GM21360 (cell line): ENCODE results near the gene NTNG2.

Source experiments
- ATAC-seq: cut with Tn5 transposase; IDR thresholded peaks from one replicate; pipeline ENCODE4 v1.9.1; 2021; ENCODE audit warnings: mild to moderate bottlenecking, moderate library complexity; ENCODE audit not compliant: unreplicated experiment

NTNG2 gene

GRCh38 chr9:132200706-132201105, 38.8 kb downstream of the NTNG2 start:
- ATAC-seq = no peak

GRCh38 chr9:132201139-132201538, 39.3 kb downstream of the NTNG2 start:
- ATAC-seq = no peak

DNA sequence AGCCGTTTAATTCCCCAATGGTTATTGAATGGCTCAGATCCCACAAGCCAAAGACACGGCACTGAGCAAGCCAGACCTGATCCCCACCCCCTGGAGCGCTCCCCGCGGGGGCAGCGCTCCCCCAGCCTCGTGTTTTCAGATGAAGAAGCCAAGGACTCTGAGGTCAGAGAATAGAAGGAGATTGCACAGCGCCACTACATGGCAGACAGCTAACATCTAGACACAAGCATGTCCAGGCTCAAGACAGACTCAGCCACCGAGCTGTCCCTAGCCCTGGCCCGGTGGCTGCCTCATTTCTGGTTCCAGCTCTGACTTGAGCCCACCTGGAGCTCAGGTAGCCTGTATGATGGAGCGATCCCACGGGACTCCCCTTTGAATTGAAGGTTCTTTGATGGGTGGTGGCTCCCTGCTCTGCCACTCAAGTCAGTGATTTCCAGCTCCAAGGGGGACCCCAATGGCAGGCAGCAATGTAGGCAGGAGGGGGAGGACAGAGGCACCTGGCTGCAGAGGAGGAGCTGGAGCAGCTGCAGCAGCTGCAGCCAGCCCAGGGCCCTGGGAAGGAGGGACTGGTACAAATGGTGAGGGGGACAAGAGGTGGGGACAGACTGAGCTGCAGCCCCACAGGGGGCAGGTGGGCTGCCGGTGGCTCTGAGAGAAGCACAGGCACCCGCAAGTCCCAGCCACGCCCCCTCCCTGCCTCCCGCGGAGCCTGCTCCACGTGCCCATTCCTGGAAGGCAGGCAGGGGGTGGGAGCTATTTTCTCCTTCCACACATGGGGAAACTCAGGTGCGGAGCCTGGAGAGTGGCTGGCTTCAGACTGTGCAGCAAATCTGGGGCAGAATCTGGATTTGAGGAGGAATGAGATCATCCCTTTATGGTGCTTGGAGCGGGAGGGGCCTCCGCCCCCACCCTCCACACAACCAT, 40.2 kb downstream of the NTNG2 start:
- ATAC-seq = no peak

- no peak for ATAC-seq
Observed at GRCh38 chr9:132204883-132205282, 43.0 kb downstream of the NTNG2 start.

DNA sequence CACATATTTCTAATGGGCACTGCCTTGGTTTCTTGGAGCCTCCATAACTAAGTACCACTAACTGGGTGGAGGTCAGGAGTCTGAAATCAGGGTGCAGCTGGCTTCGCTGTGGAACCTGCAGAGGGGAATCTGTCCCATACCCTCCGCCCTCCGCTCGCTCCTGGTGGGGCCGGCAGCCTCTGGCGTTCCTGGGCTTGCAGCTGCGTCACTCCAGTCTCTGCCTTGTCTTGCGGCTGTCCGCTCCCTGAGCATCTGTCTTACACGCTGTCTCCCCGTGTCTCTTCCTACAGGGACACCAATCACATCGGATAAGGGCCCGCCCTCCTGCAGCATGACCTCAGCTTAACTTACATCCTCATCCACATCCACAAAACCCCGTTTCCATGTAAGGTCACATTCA, 45.4 kb downstream of the NTNG2 start:
- no peak for ATAC-seq

DNA sequence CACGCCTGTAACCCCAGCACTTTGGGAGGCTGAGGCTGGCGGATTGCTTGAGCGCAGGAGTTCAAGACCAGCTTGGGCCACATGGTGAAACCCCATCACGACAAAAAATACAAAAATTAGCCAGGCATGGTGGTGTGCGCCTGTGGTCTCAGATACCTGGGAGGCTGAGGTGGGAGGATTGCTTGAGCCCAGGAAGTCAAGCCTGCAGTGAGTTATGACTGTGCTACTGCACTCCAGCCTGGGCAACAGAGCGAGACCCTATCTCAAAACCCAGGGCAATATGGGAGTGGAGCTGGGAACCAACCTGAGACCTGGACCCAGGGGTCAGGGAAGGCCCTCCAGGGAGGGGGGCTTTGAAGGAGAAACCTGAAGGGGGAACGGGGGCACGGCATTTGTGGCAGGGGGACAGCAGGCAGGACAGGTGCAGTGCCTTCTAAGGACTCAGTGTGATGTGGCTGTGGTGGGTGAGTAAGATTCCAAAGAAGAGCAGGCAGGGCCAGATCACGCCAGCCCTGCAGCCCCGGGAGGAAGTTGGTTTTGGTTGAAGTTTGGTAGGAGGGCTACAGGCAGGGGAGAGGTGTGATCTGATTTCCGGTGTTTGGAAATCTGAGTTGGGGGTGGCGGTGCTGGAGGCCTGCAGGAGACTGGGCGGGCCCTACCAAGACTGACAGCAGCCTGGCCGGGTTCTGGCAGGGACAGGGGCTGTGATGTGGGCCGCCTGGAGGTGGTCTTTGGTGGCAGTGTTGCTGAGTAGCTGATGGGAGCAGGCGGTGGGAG, 46.2 kb downstream of the NTNG2 start:
- no peak for ATAC-seq

DNA sequence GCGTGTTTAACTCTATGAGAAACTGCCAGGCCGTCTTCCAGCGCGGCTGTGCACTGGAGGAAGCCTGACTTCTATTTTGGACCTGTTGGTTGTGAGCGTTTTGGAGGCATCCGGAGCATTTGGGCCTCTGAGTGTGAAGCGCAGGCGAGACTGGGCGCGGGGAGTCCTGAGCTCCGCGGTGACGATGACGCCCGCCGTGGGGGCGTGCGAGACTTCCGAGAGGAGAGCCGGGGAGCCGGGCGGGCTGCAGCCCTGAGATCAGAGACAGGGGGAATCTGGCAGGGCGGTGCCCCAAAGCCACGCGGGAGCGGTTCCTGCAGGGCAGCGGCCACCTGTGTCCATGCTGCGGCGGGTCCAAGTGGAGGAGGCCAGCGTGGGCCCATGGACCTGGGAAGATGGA, 47.4 kb downstream of the NTNG2 start:
- no peak for ATAC-seq

DNA sequence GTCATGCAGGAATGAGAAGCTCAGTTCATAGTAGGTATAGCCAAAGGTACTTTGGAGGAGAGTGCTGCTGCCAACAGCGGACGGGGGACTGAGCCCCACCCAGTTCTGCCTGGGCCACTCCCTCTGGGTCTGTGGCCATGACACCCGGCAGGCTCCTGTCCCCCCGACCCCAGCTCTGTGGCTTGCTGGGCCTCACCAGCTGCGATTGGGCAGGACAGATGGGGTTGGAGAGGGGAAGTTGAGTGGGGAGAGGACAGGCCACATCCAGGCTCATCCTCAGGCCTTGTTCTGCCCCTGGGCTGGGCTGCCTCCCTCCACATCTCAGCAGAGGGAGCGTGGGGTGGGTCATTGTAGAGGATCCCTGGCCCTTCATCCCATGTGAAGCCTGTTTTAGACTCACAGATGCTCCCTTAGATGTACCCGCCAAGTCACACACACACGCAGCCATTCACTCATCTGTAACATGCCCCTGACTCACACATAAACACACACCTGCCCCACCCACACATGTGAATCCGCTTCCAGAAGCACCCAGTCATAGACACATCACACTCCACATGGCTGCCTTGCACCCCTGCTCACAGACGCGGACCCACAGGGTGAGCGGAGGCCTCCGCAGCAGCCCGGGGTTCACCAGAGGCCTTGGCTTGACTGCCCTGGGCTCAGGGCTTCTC, 48.8 kb downstream of the NTNG2 start:
- no peak for ATAC-seq

- ATAC-seq = no peak
Observed at GRCh38 chr9:132211570-132211969, 49.7 kb downstream of the NTNG2 start.

GRCh38 chr9:132214027-132214622, 52.3 kb downstream of the NTNG2 start:
- no peak for ATAC-seq

DNA sequence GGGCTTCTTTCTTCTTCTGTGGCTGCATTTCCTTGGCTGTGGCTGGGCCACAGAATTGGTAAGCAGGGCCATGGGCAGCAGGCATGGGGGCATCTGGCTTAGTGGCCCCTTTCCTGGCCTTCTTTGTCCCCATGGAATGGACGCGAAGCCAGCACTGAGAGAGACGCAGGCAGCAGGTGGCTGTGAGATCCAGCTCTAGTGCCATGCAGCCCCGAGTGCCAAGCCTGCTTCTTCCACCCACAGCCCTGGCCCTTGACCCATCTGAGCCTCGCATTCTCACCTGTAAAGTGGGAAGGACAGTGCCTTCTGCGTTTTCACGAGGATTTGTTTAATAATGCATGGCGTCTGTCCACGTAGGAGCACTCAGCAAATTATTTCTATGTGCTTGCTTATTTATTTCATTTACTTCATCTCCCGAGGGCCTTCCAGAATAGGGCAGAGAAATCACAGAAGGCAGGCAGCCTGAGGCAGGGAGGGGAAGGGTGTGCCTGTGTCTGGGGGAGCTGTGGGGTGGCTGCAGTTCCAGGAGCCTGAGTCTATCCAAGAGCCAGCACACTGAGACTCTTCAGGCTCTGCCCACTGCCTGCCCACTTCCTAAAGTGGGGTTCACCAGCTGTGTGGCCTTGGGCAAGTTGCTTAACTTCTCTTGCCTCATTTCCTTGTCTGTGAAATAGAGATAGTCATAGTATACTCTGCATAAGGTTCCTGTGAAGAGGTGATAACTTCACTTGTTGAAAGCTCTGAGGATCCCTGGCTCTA, 55.2 kb downstream of the NTNG2 start:
- ATAC-seq = no peak

- ATAC-seq = no peak
Observed at GRCh38 chr9:132218208-132218607, 56.4 kb downstream of the NTNG2 start.

DNA sequence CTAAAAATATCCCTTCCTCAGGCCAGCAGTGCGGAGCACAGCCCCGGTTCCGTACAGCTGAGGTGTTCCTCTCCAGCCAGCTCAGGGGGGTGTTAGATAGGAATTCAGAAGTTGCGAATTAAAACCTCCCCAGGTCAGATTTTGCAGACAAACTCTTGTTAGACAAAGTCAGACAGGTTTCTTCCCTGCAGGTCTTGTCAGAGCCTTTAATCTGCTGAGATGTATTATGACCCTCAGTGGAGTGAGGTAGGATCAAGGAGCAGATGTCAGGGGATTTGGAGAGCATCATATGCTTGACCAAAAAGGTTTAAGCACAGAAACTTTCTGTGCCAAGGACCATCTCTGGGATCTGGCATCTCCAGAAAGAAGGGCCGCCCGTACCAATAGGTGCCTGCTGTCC, 60.1 kb downstream of the NTNG2 start:
- ATAC-seq = no peak

DNA sequence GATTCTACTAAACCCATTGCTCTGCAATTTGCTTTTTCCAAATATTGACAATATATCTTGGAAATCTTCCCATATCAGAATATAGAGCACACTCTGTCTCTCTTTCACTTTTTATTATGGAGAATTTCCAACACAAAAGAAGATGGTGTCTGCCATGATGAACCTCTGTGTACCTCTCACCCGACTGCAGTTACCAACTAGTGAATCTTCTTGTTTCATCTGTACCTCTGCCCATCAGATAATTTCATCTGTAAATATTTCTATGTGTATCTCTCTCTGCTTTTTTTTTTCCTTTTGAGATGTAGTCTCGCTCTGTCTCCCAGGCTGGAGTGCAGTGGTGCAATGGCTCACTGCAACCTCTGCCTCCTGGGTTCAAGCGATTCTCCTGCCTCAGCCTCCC, 62.8 kb downstream of the NTNG2 start:
- ATAC-seq = no peak

DNA sequence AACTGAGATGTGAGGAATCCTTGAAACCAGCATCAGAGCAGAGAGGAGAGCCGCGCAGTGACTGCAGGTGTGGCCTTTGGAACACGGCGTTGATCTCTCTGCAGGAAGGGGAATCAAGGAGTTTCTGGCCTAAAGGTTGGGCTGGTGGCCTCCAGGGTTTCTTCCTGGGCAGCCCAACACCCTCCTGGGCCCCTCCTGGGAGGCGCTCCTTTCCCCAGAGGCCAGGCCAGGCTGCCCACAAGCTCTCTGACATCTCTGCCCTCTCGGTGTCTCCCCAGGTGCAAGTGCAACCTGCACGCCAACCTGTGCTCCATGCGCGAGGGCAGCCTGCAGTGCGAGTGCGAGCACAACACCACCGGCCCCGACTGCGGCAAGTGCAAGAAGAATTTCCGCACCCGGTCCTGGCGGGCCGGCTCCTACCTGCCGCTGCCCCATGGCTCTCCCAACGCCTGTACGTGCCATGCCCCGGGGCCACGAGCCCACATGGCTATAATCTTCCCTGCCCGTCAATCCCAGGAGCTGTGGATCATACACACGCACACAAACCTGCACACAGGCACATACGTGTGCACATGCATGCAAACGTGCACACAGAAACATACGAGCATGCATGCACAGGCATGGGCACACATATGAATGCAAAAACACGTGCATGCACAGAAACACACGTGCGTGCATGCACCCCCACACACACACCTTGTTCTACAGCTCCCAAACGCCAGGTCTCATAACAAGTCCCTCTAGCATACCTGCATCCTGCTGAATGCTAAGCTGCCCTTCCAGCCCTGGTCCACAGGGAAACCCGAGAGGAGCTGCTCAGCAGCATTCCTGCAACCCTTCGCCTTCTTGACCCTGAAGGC, 64.9 kb downstream of the NTNG2 start:
- no peak for ATAC-seq

GRCh38 chr9:132228062-132228461, 66.2 kb downstream of the NTNG2 start:
- no peak for ATAC-seq

DNA sequence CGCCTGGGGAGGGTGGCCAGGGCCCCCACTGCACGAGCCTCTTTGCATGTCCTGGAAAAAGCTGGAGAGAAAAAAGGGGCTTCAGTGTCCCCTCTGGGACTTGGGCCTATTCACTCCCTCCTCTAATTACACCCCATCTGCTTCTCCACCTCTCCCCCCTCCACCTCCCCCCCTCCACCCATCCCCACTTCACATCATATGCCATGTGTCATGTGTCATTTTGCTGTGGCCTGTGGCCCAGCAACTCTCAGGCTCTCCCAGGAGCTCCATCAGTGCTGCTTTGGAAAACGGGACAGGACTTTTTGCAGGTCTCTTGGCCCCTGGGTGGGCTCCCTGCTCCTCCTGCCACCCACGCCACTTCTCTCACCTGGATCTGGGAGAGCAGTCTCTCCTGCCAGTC, 68.7 kb downstream of the NTNG2 start:
- ATAC-seq = no peak

- ATAC-seq = no peak
Observed at GRCh38 chr9:132231019-132231701, 69.3 kb downstream of the NTNG2 start.

- no peak for ATAC-seq
Observed at GRCh38 chr9:132232522-132232921, 70.7 kb downstream of the NTNG2 start.
